Smooth muscle cell (in vitro differentiated cells): Measurements from ENCODE around the gene ARHGAP30. TPM values are rescaled to one million over a fixed set of nuclear protein-coding genes. Genes with fewer than 3 reads are reported as not detected.

Source experiments
- DNase-seq: peaks from one replicate; lab custom pipeline; 2025; ENCODE audit not compliant: unreplicated experiment; lab: John Stamatoyannopoulos, UW
- H2AFZ ChIP-seq: fragments of 200-600 bp; sonication (generic); 2 replicates; pipeline ENCODE4 v1.6.0; 2016; ENCODE audit warnings: antibody characterized with exemption, low read depth, mild to moderate bottlenecking
- H3F3A ChIP-seq: fragments of 200-600 bp; sonication (generic); 2 replicates; pipeline ENCODE4 v1.6.0; 2017; ENCODE audit warnings: antibody characterized with exemption, low read depth
- H3K27ac ChIP-seq: fragments of 200-600 bp; sonication (generic); 2 replicates; pipeline ENCODE4 v1.5.1; 2016; ENCODE audit warnings: low read depth, mild to moderate bottlenecking
- H3K27me3 ChIP-seq: fragments of 200-600 bp; sonication (generic); 2 replicates; pipeline ENCODE4 v1.6.1; 2016; ENCODE audit warnings: low read depth, mild to moderate bottlenecking
- H3K36me3 ChIP-seq: fragments of 200-600 bp; sonication (generic); 2 replicates; pipeline ENCODE4 v1.5.1; 2016; ENCODE audit warnings: low read depth
- H3K4me1 ChIP-seq: fragments of 200-600 bp; sonication (generic); 2 replicates; pipeline ENCODE4 v1.5.1; 2016; ENCODE audit warnings: low read depth
- H3K4me2 ChIP-seq: fragments of 200-600 bp; sonication (generic); 2 replicates; pipeline ENCODE4 v1.6.0; 2016; ENCODE audit warnings: mild to moderate bottlenecking
- H3K4me3 ChIP-seq: fragments of 200-600 bp; sonication (generic); 2 replicates; pipeline ENCODE4 v1.5.1; 2016; ENCODE audit warnings: mild to moderate bottlenecking
- H3K79me2 ChIP-seq: fragments of 200-600 bp; sonication (generic); 2 replicates; pipeline ENCODE4 v1.6.0; 2016; ENCODE audit warnings: low read depth, mild to moderate bottlenecking
- H3K9ac ChIP-seq: fragments of 200-600 bp; sonication (generic); 2 replicates; pipeline ENCODE4 v1.6.0; 2016; ENCODE audit warnings: low read depth
- H3K9me3 ChIP-seq: fragments of 200-600 bp; sonication (generic); replicated peaks from 2 replicates; pipeline ENCODE4 v1.5.1; 2016; ENCODE audit warnings: low read depth
- H4K20me1 ChIP-seq: fragments of 200-600 bp; sonication (generic); 2 replicates; pipeline ENCODE4 v1.6.0; 2016; ENCODE audit warnings: low read depth
- WGBS: methylation state at CpG from one replicate; pipeline ENCODE4 v1.1.7; 2016; ENCODE audit warnings: low lambda C conversion rate; 5-methylcytosine and 5-hydroxymethylcytosine counted together
- polyA plus RNA-seq: library from polyadenylated mRNA; unstranded; fragments of >200 nt; fragmentation: Nextera tagmentation; extraction: Ambion mirVana; gene quantifications from 2 replicates; pipeline ENCODE4 v1.2.1, GENCODE V29; 2016
- total RNA-seq: library from RNA; depleted of rRNA; stranded (reverse); fragments of >200 nt; gene quantifications from 2 replicates; pipeline ENCODE4 v1.2.3, GENCODE V29; 2014
- TF ChIP-seq, protein P1 (sequence below): fragments of 200-600 bp; sonication (generic); IDR thresholded peaks from 2 replicates; pipeline ENCODE4 v1.5.1; 2017; ENCODE audit warnings: borderline replicate concordance, mild to moderate bottlenecking, antibody characterized with exemption; ENCODE audit not compliant: insufficient read depth, poor library complexity, severe bottlenecking

The ARHGAP30 gene
- total and polyA plus RNA-seq, 2 experiments from 2014 or later: 0.13 to 1.2 TPM

DNA sequence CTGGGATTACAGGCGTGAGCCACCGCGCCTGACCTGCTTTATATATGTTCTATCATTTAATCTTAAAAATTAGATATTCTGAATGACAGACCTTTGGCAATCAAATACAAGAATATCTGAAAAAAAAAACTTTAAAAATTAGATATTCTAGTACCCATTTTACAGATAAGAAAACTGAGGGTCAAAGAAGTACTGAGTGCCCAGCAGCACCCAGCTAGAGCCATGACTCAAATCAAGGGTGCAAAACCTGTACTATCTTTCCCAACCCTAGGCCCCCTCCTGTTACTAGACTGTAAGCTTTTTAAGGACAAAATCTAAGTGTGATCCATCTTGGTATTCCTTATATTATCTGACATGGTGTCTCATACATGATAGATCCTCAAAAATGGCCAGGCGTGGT lies 8.3 kb downstream of the ARHGAP30 start:
- H4K20me1 ChIP-seq: no peaks in the 10 kb centered on the region
- H3K27me3 ChIP-seq: peaks cover 6% of the 10 kb centered on the region
- H3K36me3 ChIP-seq: no peaks in the 10 kb centered on the region

DNA sequence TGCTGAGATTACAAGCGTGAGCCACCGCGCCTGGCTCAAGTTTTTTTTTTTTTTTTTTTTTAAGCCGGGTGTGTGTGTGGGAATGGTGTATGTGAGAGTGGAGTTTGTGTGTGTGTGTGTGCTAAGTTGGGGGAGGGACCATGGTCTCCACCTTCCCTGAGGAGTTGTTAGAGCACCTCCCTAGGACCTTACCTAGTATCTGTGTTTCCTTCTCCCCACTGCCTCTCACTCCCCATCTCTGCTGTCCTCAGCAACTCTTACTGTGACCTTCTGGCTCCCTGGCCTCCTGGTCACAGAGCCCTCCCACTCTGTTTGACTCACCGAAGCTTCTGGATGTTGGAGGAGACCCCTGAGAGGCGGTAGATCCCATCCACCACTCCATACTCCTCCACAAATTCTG lies 10.4 kb downstream of the ARHGAP30 start:
- Histone ChIP-seq H2AFZ (no peak overlapping the region), H3K4me1 (no peaks in the 10 kb centered on the region), H3K4me3 (no peak overlapping the region), H3K9me3 (no peaks in the 10 kb centered on the region), H3F3A (no peaks in the 10 kb centered on the region), H3K27me3 (peaks cover 6% of the 10 kb centered on the region), H3K9ac (no peak overlapping the region), H3K27ac (no peak overlapping the region), H3K4me2 (no peak overlapping the region), H3K79me2 (no peaks in the 10 kb centered on the region), H3K36me3 (no peaks in the 10 kb centered on the region), H4K20me1 (no peaks in the 10 kb centered on the region)
- no peak for DNase-seq
- TF ChIP-seq, protein P1, sequence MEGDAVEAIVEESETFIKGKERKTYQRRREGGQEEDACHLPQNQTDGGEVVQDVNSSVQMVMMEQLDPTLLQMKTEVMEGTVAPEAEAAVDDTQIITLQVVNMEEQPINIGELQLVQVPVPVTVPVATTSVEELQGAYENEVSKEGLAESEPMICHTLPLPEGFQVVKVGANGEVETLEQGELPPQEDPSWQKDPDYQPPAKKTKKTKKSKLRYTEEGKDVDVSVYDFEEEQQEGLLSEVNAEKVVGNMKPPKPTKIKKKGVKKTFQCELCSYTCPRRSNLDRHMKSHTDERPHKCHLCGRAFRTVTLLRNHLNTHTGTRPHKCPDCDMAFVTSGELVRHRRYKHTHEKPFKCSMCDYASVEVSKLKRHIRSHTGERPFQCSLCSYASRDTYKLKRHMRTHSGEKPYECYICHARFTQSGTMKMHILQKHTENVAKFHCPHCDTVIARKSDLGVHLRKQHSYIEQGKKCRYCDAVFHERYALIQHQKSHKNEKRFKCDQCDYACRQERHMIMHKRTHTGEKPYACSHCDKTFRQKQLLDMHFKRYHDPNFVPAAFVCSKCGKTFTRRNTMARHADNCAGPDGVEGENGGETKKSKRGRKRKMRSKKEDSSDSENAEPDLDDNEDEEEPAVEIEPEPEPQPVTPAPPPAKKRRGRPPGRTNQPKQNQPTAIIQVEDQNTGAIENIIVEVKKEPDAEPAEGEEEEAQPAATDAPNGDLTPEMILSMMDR: no peak
- 85% methylated on average over 6 of the region's 6 CpGs for WGBS

More for the DNA sequence above, 8.3 kb downstream of the ARHGAP30 start:
- H3K4me3 ChIP-seq: no peak overlapping the region
- H3K27ac ChIP-seq: no peak overlapping the region
- H2AFZ ChIP-seq: no peak overlapping the region
- no peak overlapping the region for H3K9ac ChIP-seq
- DNase-seq: no peak
- H3F3A ChIP-seq: no peaks in the 10 kb centered on the region
- no peaks in the 10 kb centered on the region for H3K9me3 ChIP-seq
- no peak overlapping the region for H3K4me2 ChIP-seq
- WGBS: 97% methylated on average over 4 of the region's 4 CpGs
- no peaks in the 10 kb centered on the region for H3K4me1 ChIP-seq
- TF ChIP-seq, protein P1: no peak
- no peaks in the 10 kb centered on the region for H3K79me2 ChIP-seq

DNA sequence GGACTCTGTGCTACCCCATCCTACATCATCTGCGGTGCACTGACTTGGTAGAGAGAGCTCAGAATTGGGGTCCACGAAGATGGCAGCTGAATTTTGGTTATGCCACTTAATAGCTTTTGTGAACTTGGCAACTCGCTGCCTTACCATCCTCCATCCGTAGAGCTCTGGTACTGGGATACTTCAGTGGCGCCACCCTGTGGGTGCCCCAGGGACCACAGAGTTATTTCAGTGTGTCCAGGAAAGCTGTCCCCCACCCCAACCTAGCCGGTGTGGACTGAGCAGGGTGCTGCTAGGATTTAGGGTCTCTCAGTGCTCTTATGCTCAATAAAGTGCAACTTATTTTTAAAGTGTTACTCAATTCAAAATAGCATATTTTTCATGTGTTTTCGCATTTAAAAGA lies 14.9 kb downstream of the ARHGAP30 start:
- DNase-seq: no peak
- no peaks in the 10 kb centered on the region for H3K27me3 ChIP-seq
- no peak overlapping the region for H3K4me3 ChIP-seq
- no peaks in the 10 kb centered on the region for H4K20me1 ChIP-seq
- H2AFZ ChIP-seq: no peak overlapping the region
- TF ChIP-seq, protein P1: no peak
- no peak overlapping the region for H3K27ac ChIP-seq
- whole genome bisulfite sequencing: 91% methylated on average over 7 of the region's 7 CpGs
- H3K4me1 ChIP-seq: no peaks in the 10 kb centered on the region
- H3K36me3 ChIP-seq: no peaks in the 10 kb centered on the region
- no peaks in the 10 kb centered on the region for H3K9me3 ChIP-seq
- no peaks in the 10 kb centered on the region for H3F3A ChIP-seq
- H3K9ac ChIP-seq: no peak overlapping the region
- no peak overlapping the region for H3K4me2 ChIP-seq
- H3K79me2 ChIP-seq: no peaks in the 10 kb centered on the region

DNA sequence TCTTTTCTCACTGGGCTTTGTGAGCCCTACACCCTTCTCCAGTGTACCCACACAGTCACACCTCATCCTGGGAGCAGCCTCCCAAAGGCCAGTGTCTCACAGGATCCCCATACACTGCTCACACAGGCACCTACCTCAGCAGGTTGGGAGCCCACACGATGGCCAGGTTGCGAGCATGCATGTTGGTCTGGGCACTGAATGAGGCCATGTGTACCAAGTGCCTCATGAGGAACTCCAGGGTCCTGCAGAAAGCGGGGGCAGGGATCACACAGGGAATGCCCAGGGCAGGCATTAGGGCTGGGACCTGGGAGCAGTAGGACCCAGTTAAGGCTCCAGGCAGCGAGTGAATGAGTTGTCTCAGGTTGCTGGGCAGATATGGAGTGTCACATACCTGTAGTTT lies 15.5 kb downstream of the ARHGAP30 start:
- TF ChIP-seq, protein P1: no peak
- 87% methylated on average over 4 of the region's 4 CpGs for WGBS
- H4K20me1 ChIP-seq: no peaks in the 10 kb centered on the region
- no peak for DNase-seq
- no peak overlapping the region for H3K9ac ChIP-seq
- H3K27me3 ChIP-seq: no peaks in the 10 kb centered on the region
- H3K4me2 ChIP-seq: no peak overlapping the region
- H3K9me3 ChIP-seq: no peaks in the 10 kb centered on the region
- no peak overlapping the region for H3K27ac ChIP-seq
- H3K4me3 ChIP-seq: no peak overlapping the region
- H3F3A ChIP-seq: no peaks in the 10 kb centered on the region
- no peaks in the 10 kb centered on the region for H3K36me3 ChIP-seq
- H3K4me1 ChIP-seq: no peaks in the 10 kb centered on the region
- no peak overlapping the region for H2AFZ ChIP-seq
- H3K79me2 ChIP-seq: no peaks in the 10 kb centered on the region
